Measurements from ENCODE around the gene DCC. TPM values are rescaled to one million over a fixed set of nuclear protein-coding genes. Genes with fewer than 3 reads are reported as not detected.

DCC gene
- total and polyA plus RNA-seq, 2 of the 8 experiments (the other 6 are each of a cell fraction or from before 2014, with no cell fraction given): 0.14 to 1.4 TPM

DNA sequence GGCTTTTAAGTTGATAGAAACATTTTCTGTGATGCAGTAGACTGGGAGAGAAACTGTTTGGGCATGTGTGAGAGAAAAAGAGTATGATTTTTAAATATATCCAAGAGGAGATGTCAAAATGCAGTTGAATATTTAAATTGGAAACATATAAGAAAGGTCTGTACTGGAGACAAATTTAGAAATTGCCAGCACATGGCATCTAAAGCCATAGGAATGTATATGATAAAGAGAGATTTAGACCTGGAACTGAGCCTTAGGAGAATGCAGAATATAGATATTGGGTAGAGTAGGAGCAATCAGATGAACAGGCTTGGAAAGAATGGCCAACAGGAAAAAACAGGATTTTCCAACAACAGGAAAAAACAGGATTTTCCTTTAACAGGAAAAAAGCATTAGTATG, 1203.7 kb downstream of the DCC start:
- Histone ChIP-seq H2BK12ac (ENCODE audit: low read depth, low read length) (no peak overlapping the region), H2BK120ac (replicated peaks; ENCODE audit: low read depth, low read length) (no peak overlapping the region), H3K9me3 (ENCODE audit: insufficient read depth in 2 of 2, low read depth in 1 of 2, low read length in 1 of 2) (no peaks in the 10 kb centered on the region), H2AK5ac (ENCODE audit: low read depth, low read length) (no peak overlapping the region), H3K56ac (replicated peaks; ENCODE audit: insufficient read length, low read depth, low read length) (no peak overlapping the region), H3K23me2 (ENCODE audit: low read depth, low read length) (no peaks in the 10 kb centered on the region), H3K79me1 (ENCODE audit: low read depth, low read length) (no peaks in the 10 kb centered on the region), H3K4ac (replicated peaks; ENCODE audit: insufficient read length, low read depth, low read length) (no peak overlapping the region), H4K5ac (ENCODE audit: insufficient read length, low read depth, low read length) (no peak overlapping the region), H3K36me3 (ENCODE audit: control insufficient read depth in 2 of 4, insufficient read depth in 4 of 4, low read length in 3 of 4) (no peaks in the 10 kb centered on the region), H3K4me3 (ENCODE audit: extremely low read depth in 1 of 4, insufficient read depth in 2 of 4, low read depth in 3 of 4, low read length in 4 of 4) (no peak overlapping the region), H3K27me3 (replicated peaks in 1 of 4; ENCODE audit: control insufficient read depth in 3 of 4, extremely low read depth in 1 of 4, insufficient read depth in 3 of 4, low read length in 3 of 4) (no peaks in the 10 kb centered on the region), H3K27ac (ENCODE audit: low read depth, low read length) (no peak overlapping the region), H3K14ac (ENCODE audit: insufficient read length) (no peak overlapping the region), H3K4me2 (ENCODE audit: insufficient read depth in 1 of 2, low read depth in 2 of 2, low read length in 2 of 2) (no peak overlapping the region), H3K4me1 (replicated peaks in 1 of 4; ENCODE audit: control insufficient read depth in 3 of 4, insufficient read depth in 4 of 4, low read length in 3 of 4) (peaks cover 0 to 2% (median 0%) of the 10 kb centered on the region in 4 experiments; a peak in 1 of 7 replicates), H3K79me2 (ENCODE audit: control insufficient read depth in 1 of 2, insufficient read depth in 2 of 2, low read length in 2 of 2) (no peaks in the 10 kb centered on the region), H4K8ac (ENCODE audit: extremely low read depth, insufficient read depth, low read length) (no peak overlapping the region), H4K91ac (replicated peaks; ENCODE audit: insufficient read length, low read length) (no peak overlapping the region), H2AFZ (ENCODE audit: low read length) (no peak overlapping the region), H2BK20ac (ENCODE audit: low read length) (no peak overlapping the region), H3K18ac (ENCODE audit: extremely low read depth, low read length) (no peak overlapping the region), H2BK5ac (ENCODE audit: low read depth, low read length) (no peak overlapping the region), H4K20me1 (replicated peaks in 1 of 2; ENCODE audit: control insufficient read depth in 1 of 2, insufficient read depth in 2 of 2, low read length in 2 of 2) (no peaks in the 10 kb centered on the region), H2BK15ac (ENCODE audit: low read length) (no peak overlapping the region), H3K23ac (ENCODE audit: insufficient read length) (no peak overlapping the region), H3K9ac (replicated peaks in 1 of 4; ENCODE audit: extremely low read depth in 1 of 4, low read depth in 3 of 4, low read length in 3 of 4) (no peak overlapping the region)
- ChIA-PET POLR2A (ENCODE audit: partially characterized antibody) (no interaction called here), CTCF (ENCODE audit: partially characterized antibody) (no interaction called here)
- DNase-seq (ENCODE audit: low read depth in 1 of 2, low spot score in 2 of 2): no peak
- no peak for FAIRE-seq
- TF ChIP-seq CHD2 (IDR thresholded peaks at IDR 0.05; ENCODE audit: low read length) (no peak), RNF2 (IDR thresholded peaks at IDR 0.05; ENCODE audit: borderline replicate concordance, low read depth, low read length, missing control alignments, poor library complexity, severe bottlenecking) (no peak), MAFK (IDR thresholded peaks at IDR 0.05; ENCODE audit: low read depth, low read length) (no peak)
- TF ChIP-seq, protein P1, sequence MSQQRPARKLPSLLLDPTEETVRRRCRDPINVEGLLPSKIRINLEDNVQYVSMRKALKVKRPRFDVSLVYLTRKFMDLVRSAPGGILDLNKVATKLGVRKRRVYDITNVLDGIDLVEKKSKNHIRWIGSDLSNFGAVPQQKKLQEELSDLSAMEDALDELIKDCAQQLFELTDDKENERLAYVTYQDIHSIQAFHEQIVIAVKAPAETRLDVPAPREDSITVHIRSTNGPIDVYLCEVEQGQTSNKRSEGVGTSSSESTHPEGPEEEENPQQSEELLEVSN (IDR thresholded peaks at IDR 0.05): no peak

Data from H1 (cell line).